ENCODE results near the gene NQO2.

The NQO2 gene

DNA sequence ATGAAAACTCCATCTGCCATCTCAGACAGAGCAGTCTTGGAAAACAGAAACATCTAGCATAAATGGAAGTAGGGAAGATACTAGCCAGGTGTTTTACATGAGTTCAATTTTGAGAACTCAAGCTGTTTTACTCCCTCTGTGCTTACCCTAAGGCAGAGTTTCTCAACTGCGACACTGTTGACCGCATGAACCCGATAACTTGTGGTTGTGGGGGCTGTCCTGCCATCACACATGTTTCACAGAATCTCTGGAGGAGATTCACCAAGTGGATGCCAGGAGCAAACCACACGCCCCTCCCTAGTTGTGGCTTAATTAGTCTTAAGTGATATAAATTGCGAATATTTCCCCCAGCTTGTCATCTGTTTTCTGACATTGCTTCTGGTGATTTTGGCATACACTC is 26.0 kb upstream of the NQO2 start:
- Histone ChIP-seq H3K79me2 (ENCODE audit: insufficient read depth, low read length) (no peaks in the 10 kb centered on the region), H3K4me2 (ENCODE audit: low read length) (no peak overlapping the region), H3K36me3 (ENCODE audit: insufficient read depth, low read length) (no peaks in the 10 kb centered on the region; the same call in 1 of the 2 replicates), H3K4me1 (ENCODE audit: insufficient read depth, low read length, severe bottlenecking) (peaks cover 7% of the 10 kb centered on the region), H3K9ac (ENCODE audit: low read length) (no peak overlapping the region), H3F3A (ENCODE audit: insufficient read depth, low read length) (no peaks in the 10 kb centered on the region), H4K20me1 (ENCODE audit: insufficient read depth, low read length) (no peaks in the 10 kb centered on the region), H3K27me3 (ENCODE audit: insufficient read depth, low read length) (peaks cover 7% of the 10 kb centered on the region; the same call in 1 of the 2 replicates), H3K4me3 (ENCODE audit: low read depth, low read length, poor library complexity, severe bottlenecking) (no peak overlapping the region), H3K27ac (ENCODE audit: low read depth, low read length, poor library complexity, severe bottlenecking) (no peak overlapping the region), H2AFZ (ENCODE audit: low read length) (no peak overlapping the region), H3K9me3 (ENCODE audit: low read length) (peaks cover 3% of the 10 kb centered on the region; the same call in 1 of the 2 replicates), H3K9me2 (ENCODE audit: low read depth, low read length) (no peaks in the 10 kb centered on the region)
- TF ChIP-seq, protein P1, sequence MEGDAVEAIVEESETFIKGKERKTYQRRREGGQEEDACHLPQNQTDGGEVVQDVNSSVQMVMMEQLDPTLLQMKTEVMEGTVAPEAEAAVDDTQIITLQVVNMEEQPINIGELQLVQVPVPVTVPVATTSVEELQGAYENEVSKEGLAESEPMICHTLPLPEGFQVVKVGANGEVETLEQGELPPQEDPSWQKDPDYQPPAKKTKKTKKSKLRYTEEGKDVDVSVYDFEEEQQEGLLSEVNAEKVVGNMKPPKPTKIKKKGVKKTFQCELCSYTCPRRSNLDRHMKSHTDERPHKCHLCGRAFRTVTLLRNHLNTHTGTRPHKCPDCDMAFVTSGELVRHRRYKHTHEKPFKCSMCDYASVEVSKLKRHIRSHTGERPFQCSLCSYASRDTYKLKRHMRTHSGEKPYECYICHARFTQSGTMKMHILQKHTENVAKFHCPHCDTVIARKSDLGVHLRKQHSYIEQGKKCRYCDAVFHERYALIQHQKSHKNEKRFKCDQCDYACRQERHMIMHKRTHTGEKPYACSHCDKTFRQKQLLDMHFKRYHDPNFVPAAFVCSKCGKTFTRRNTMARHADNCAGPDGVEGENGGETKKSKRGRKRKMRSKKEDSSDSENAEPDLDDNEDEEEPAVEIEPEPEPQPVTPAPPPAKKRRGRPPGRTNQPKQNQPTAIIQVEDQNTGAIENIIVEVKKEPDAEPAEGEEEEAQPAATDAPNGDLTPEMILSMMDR (IDR thresholded peaks at IDR 0.05; ENCODE audit: low read length) = no peak
- TF ChIP-seq EZH2 (IDR thresholded peaks at IDR 0.05; ENCODE audit: borderline replicate concordance, low read length) = no peak

DNA sequence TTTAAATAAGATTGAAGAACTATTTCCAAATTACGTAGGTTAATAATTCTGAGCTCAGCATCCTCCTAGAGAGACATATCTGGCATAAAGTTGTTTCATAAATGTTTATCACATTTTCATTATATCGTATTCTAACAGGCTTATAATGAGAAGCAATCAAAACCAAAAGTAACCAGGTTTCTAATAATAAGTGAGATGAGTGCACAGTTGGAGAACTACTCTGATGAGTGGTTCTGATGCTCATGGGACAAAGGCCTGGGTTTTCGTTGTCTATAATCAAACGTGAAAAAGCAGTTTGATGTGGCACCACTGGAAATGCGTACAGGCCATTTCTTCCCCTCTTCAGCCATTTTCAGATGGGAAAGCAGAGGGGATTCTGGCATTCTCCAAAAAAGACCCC is 23.6 kb upstream of the NQO2 start:
- H4K20me1 ChIP-seq (ENCODE audit: insufficient read depth, low read length) = no peaks in the 10 kb centered on the region
- no peak overlapping the region for H3K27ac ChIP-seq (ENCODE audit: low read depth, low read length, poor library complexity, severe bottlenecking)

DNA sequence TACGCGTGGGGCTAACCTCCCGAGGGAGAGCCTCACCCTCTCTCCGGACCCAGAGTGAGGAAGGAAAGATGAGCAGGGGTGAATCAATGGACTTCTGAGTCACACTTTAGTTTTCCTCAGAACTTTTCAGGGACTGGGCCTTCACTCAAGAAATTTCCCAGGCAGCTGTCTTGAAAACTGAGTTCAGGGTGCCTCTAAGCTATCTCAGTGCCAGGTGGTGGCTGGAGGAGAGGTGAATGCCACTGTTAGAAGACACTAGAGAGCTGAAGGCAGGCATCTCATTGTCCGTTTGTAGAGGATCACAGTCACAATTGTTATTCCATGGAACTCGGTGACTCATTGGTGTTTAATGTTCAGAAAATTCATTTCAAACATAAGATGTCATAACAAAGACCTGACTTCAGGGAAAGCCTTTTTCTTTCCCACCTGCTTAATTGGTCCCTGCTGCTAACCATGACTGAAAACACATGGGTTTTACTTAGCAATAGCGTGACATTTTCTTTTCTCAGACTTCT is 23.1 kb upstream of the NQO2 start:
- Histone ChIP-seq H3K4me1 (ENCODE audit: insufficient read depth, low read length, severe bottlenecking) (no peaks in the 10 kb centered on the region), H3K4me3 (ENCODE audit: low read depth, low read length, poor library complexity, severe bottlenecking) (no peak overlapping the region), H3K9me3 (ENCODE audit: low read length) (peaks cover 3% of the 10 kb centered on the region; the same call in 1 of the 2 replicates), H3K79me2 (ENCODE audit: insufficient read depth, low read length) (no peaks in the 10 kb centered on the region), H3K4me2 (ENCODE audit: low read length) (no peak overlapping the region), H4K20me1 (ENCODE audit: insufficient read depth, low read length) (no peaks in the 10 kb centered on the region), H3K36me3 (ENCODE audit: insufficient read depth, low read length) (no peaks in the 10 kb centered on the region; the same call in 1 of the 2 replicates), H3K9me2 (ENCODE audit: low read depth, low read length) (no peaks in the 10 kb centered on the region), H3K27me3 (ENCODE audit: insufficient read depth, low read length) (peaks cover 4% of the 10 kb centered on the region; the same call in 1 of the 2 replicates), H2AFZ (ENCODE audit: low read length) (no peak overlapping the region), H3K27ac (ENCODE audit: low read depth, low read length, poor library complexity, severe bottlenecking) (no peak overlapping the region), H3K9ac (ENCODE audit: low read length) (no peak overlapping the region), H3F3A (ENCODE audit: insufficient read depth, low read length) (no peaks in the 10 kb centered on the region)
- TF ChIP-seq EZH2 (IDR thresholded peaks at IDR 0.05; ENCODE audit: borderline replicate concordance, low read length) = no peak
- TF ChIP-seq, protein P1 (IDR thresholded peaks at IDR 0.05; ENCODE audit: low read length) = no peak

More for the DNA sequence above, 23.6 kb upstream of the NQO2 start:
- H3K9ac ChIP-seq (ENCODE audit: low read length) = no peak overlapping the region
- TF ChIP-seq EZH2 (IDR thresholded peaks at IDR 0.05; ENCODE audit: borderline replicate concordance, low read length) = no peak
- TF ChIP-seq, protein P1 (IDR thresholded peaks at IDR 0.05; ENCODE audit: low read length) = no peak
- H3K27me3 ChIP-seq (ENCODE audit: insufficient read depth, low read length) = peaks cover 4% of the 10 kb centered on the region; the same call in 1 of the 2 replicates
- H3K79me2 ChIP-seq (ENCODE audit: insufficient read depth, low read length) = no peaks in the 10 kb centered on the region
- no peak overlapping the region for H3K4me3 ChIP-seq (ENCODE audit: low read depth, low read length, poor library complexity, severe bottlenecking)
- H3K9me3 ChIP-seq (ENCODE audit: low read length) = peaks cover 3% of the 10 kb centered on the region; the same call in 1 of the 2 replicates
- H3F3A ChIP-seq (ENCODE audit: insufficient read depth, low read length) = no peaks in the 10 kb centered on the region
- no peak overlapping the region for H3K4me2 ChIP-seq (ENCODE audit: low read length)
- H3K9me2 ChIP-seq (ENCODE audit: low read depth, low read length) = no peaks in the 10 kb centered on the region
- H3K36me3 ChIP-seq (ENCODE audit: insufficient read depth, low read length) = no peaks in the 10 kb centered on the region; the same call in 1 of the 2 replicates
- no peaks in the 10 kb centered on the region for H3K4me1 ChIP-seq (ENCODE audit: insufficient read depth, low read length, severe bottlenecking)
- no peak overlapping the region for H2AFZ ChIP-seq (ENCODE audit: low read length)
